HG02763 (cell line): Measurements from ENCODE around the gene APOO.
"Not testable (repeated sequence)": the region's sequence is repeated elsewhere in the genome, so short reads cannot be mapped to it uniquely, and the experiment has no call there.

Experiments
- ATAC-seq: cut with Tn5 transposase; IDR thresholded peaks from one replicate; pipeline ENCODE4 v1.9.1; 2021; ENCODE audit warnings: mild to moderate bottlenecking, moderate library complexity; ENCODE audit not compliant: unreplicated experiment

Gene APOO

GRCh38 chrX:23904096-23904495 is 3.6 kb downstream of the APOO start:
- ATAC-seq = no peak

GRCh38 chrX:23902419-23902818 is 5.3 kb downstream of the APOO start:
- no peak for ATAC-seq

- no peak for ATAC-seq
Observed at GRCh38 chrX:23901805-23902204, 5.9 kb downstream of the APOO start.

- no peak for ATAC-seq
Observed at GRCh38 chrX:23901060-23901459, 6.7 kb downstream of the APOO start.

- no peak for ATAC-seq
Observed at GRCh38 chrX:23900220-23900797, 7.4 kb downstream of the APOO start.

GRCh38 chrX:23898412-23898959 is 9.3 kb downstream of the APOO start:
- no peak for ATAC-seq

- ATAC-seq = no peak
Observed at GRCh38 chrX:23896981-23897380, 10.8 kb downstream of the APOO start.

- not testable (repeated sequence) for ATAC-seq
Observed at GRCh38 chrX:23896539-23896938, 11.2 kb downstream of the APOO start.

- not testable (repeated sequence) for ATAC-seq
Observed at GRCh38 chrX:23894993-23895392, 12.7 kb downstream of the APOO start.

GRCh38 chrX:23890933-23891332 is 16.8 kb downstream of the APOO start:
- no peak for ATAC-seq

GRCh38 chrX:23888887-23889501 is 18.7 kb downstream of the APOO start:
- no peak for ATAC-seq

GRCh38 chrX:23887918-23888317 is 19.8 kb downstream of the APOO start:
- ATAC-seq = no peak

GRCh38 chrX:23887451-23887850 is 20.3 kb downstream of the APOO start:
- no peak for ATAC-seq

GRCh38 chrX:23885803-23886202 is 21.9 kb downstream of the APOO start:
- ATAC-seq = no peak

- ATAC-seq = no peak
Observed at GRCh38 chrX:23884427-23885024, 23.2 kb downstream of the APOO start.

- ATAC-seq = no peak
Observed at GRCh38 chrX:23883737-23884354, 23.9 kb downstream of the APOO start.

- no peak for ATAC-seq
Observed at GRCh38 chrX:23879380-23880090, 28.2 kb downstream of the APOO start.

- ATAC-seq = no peak
Observed at GRCh38 chrX:23871905-23872546, 35.7 kb downstream of the APOO start.

GRCh38 chrX:23870041-23870440 is 37.7 kb downstream of the APOO start:
- no peak for ATAC-seq

- ATAC-seq = no peak
Observed at GRCh38 chrX:23864742-23865326, 42.9 kb downstream of the APOO start.
